ENCODE measurements around the gene MINDY3.

MINDY3 gene

GRCh38 chr10:15805395-15806058 is 54.8 kb downstream of the MINDY3 start:
- no peak for DNase-seq (ENCODE audit: low read depth)

GRCh38 chr10:15804109-15804508 is 56.2 kb downstream of the MINDY3 start:
- DNase-seq (ENCODE audit: low read depth): no peak

GRCh38 chr10:15802375-15802949 is 57.8 kb downstream of the MINDY3 start:
- DNase-seq (ENCODE audit: low read depth): no peak

- DNase-seq (ENCODE audit: low read depth): no peak
Measured at GRCh38 chr10:15801641-15802040, 58.7 kb downstream of the MINDY3 start.

- no peak for DNase-seq (ENCODE audit: low read depth)
Measured at GRCh38 chr10:15801147-15801546, 59.2 kb downstream of the MINDY3 start.

- no peak for DNase-seq (ENCODE audit: low read depth)
Measured at GRCh38 chr10:15797346-15797745, 63.0 kb downstream of the MINDY3 start.

- no peak for DNase-seq (ENCODE audit: low read depth)
Measured at GRCh38 chr10:15796762-15797161, 63.5 kb downstream of the MINDY3 start.

GRCh38 chr10:15796098-15796759 is 64.1 kb downstream of the MINDY3 start:
- no peak for DNase-seq (ENCODE audit: low read depth)

- DNase-seq (ENCODE audit: low read depth): no peak
Measured at GRCh38 chr10:15795036-15795792, 65.1 kb downstream of the MINDY3 start.

- no peak for DNase-seq (ENCODE audit: low read depth)
Measured at GRCh38 chr10:15794569-15794968, 65.7 kb downstream of the MINDY3 start.

GRCh38 chr10:15793664-15794063 is 66.6 kb downstream of the MINDY3 start:
- DNase-seq (ENCODE audit: low read depth): no peak

GRCh38 chr10:15792777-15793176 is 67.5 kb downstream of the MINDY3 start:
- no peak for DNase-seq (ENCODE audit: low read depth)

- DNase-seq (ENCODE audit: low read depth): no peak
Measured at GRCh38 chr10:15791816-15792524, 68.3 kb downstream of the MINDY3 start.

- no peak for DNase-seq (ENCODE audit: low read depth)
Measured at GRCh38 chr10:15789793-15790525, 70.3 kb downstream of the MINDY3 start.

- no peak for DNase-seq (ENCODE audit: low read depth)
Measured at GRCh38 chr10:15787426-15787825, 72.9 kb downstream of the MINDY3 start.

GRCh38 chr10:15784662-15785300 is 75.5 kb downstream of the MINDY3 start:
- DNase-seq (ENCODE audit: low read depth): no peak

GRCh38 chr10:15783941-15784636 is 76.2 kb downstream of the MINDY3 start:
- no peak for DNase-seq (ENCODE audit: low read depth)

- DNase-seq (ENCODE audit: low read depth): no peak
Measured at GRCh38 chr10:15782851-15783250, 77.5 kb downstream of the MINDY3 start.

GRCh38 chr10:15781381-15781960 is 78.8 kb downstream of the MINDY3 start:
- DNase-seq (ENCODE audit: low read depth): no peak

Measured in activated gamma-delta T cell treated with anti-CD3 and anti-CD28 coated beads, Interleukin-2, amount 50 U/mL, for 16 hours (primary cell).